ENCODE results near the gene CDCA5.
"Not testable (repeated sequence)": the region's sequence is repeated elsewhere in the genome, so short reads cannot be mapped to it uniquely, and the experiment has no call there.

The CDCA5 gene

GRCh38 chr11:65126624-65127274 is 42.9 kb upstream of the CDCA5 start:
- TF ChIP-seq JUND (IDR thresholded peaks at IDR 0.05; ENCODE audit: low read depth) = no peak
- in situ Hi-C loops (cut with HindIII; ENCODE audit: low pct_unique_long_range_greater_than_20kb, low sequenced_read_pairs) = no loop called here
- DNase-seq (ENCODE audit: low read depth in 1 of 2, low spot score in 1 of 2) = no peak

- in situ Hi-C loops (cut with HindIII; ENCODE audit: low pct_unique_long_range_greater_than_20kb, low sequenced_read_pairs) = no loop called here
- no peak for TF ChIP-seq JUND (IDR thresholded peaks at IDR 0.05; ENCODE audit: low read depth)
These were observed 41.6 kb upstream of the CDCA5 start for GRCh38 chr11:65125197-65126056.

GRCh38 chr11:65124480-65125196 is 40.8 kb upstream of the CDCA5 start:
- in situ Hi-C loops (cut with HindIII; ENCODE audit: low pct_unique_long_range_greater_than_20kb, low sequenced_read_pairs) = no loop called here
- peak in 1 of 2 experiments; percentile 52 for DNase-seq (ENCODE audit: low read depth in 1 of 2, low spot score in 1 of 2)
- no peak for TF ChIP-seq JUND (IDR thresholded peaks at IDR 0.05; ENCODE audit: low read depth)

More at GRCh38 chr11:65125197-65126056, 41.6 kb upstream of the CDCA5 start:
- DNase-seq (ENCODE audit: low read depth in 1 of 2, low spot score in 1 of 2) = no peak

- in situ Hi-C loops (cut with HindIII; ENCODE audit: low pct_unique_long_range_greater_than_20kb, low sequenced_read_pairs) = no loop called here
- TF ChIP-seq JUND (IDR thresholded peaks at IDR 0.05; ENCODE audit: low read depth) = no peak
- DNase-seq (ENCODE audit: low read depth in 1 of 2, low spot score in 1 of 2) = peak; percentile 89 to 99
These were observed 38.2 kb upstream of the CDCA5 start, which contains the start of the genes FAU and MRPL49 for GRCh38 chr11:65121865-65122696. FAU (minus strand) TSS chr11:65122134; CDS start chr11:65121813, 321 bp downstream. MRPL49 (plus strand) TSS chr11:65122321; CDS start chr11:65122347, 26 bp downstream.

DNA sequence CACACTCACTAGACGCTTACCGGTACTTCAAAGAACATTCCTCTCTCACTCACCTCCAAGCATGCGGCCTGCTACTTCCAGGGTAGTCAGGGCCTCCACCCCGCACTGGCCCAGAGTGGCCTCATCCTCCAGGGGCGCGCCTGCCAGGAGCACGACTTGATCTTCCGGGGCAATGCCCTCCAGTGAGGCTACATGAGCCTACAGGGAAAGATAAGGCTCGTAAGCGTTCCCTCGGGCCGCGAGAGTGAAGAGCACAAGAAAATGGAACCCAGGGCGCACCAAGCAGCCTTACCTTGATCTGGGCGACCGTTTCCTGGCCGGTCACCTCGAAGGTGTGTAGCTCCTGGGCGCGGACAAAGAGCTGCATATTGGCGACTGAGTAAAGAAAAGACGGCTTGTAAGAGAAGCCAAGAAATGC is 37.6 kb upstream of the CDCA5 start:
- in situ Hi-C loops (cut with HindIII; ENCODE audit: low pct_unique_long_range_greater_than_20kb, low sequenced_read_pairs) = no loop called here
- no peak for TF ChIP-seq JUND (IDR thresholded peaks at IDR 0.05; ENCODE audit: low read depth)
- DNase-seq (ENCODE audit: low read depth in 1 of 2, low spot score in 1 of 2) = no peak

- DNase-seq (ENCODE audit: low read depth in 1 of 2, low spot score in 1 of 2) = no peak
- in situ Hi-C loops (cut with HindIII; ENCODE audit: low pct_unique_long_range_greater_than_20kb, low sequenced_read_pairs) = no loop called here
- TF ChIP-seq JUND (IDR thresholded peaks at IDR 0.05; ENCODE audit: low read depth) = no peak
These were observed 37.0 kb upstream of the CDCA5 start for GRCh38 chr11:65120831-65121230.

DNA sequence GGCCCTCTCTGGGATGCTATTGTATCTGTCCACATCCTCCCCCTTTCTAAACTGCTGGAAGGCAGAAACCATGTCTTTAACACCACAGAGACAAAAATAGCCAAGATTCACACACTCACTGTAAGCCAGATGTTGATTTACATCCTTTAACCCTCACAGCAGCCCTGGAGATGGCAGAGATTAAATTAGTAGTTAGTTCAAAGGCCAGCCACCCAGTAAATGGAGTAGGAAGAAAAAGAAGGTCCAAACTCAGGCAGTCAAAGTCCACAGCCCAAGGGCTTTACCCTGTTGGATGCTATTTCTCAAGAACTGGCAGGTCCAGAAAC is 35.8 kb upstream of the CDCA5 start:
- no peak for DNase-seq (ENCODE audit: low read depth in 1 of 2, low spot score in 1 of 2)
- in situ Hi-C loops (cut with HindIII; ENCODE audit: low pct_unique_long_range_greater_than_20kb, low sequenced_read_pairs) = no loop called here
- TF ChIP-seq JUND (IDR thresholded peaks at IDR 0.05; ENCODE audit: low read depth) = no peak

DNA sequence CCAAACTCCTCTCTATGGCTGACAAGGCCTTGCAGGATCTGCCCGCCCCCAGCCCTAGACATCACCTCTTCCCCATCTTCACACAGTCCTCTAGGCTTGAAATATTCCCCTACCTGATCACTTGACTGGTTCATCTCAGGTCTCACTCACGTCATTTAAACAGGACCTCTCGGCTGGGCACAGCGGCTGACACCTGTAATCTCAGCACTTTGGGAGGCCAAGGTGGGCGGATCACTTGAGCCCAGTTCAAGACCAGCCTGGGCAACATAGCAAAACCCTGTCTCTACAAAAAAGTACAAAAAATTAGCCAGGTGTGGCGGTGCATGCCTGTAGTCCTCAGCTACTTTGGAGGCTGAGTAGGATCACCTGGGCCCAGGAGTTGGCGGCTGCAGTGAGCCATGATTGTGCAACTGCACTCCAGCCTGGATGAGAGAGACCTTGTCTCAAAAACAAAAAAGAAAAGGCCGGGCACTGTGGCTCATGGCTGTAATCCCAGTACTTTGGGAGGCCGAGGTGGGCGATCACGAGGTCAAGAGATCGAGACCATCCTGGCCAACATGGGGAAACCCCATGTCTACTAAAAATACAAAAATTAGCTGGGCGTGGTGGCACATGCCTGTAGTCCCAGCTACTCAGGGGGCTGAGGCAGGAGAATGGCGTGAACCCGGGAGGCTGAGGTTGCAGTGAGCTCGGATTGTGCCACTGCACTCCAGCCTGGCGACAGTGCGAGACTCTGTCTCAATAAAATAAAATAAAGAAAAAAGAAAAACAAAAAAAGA is 35.2 kb upstream of the CDCA5 start:
- in situ Hi-C loops (cut with HindIII; ENCODE audit: low pct_unique_long_range_greater_than_20kb, low sequenced_read_pairs) = not testable (repeated sequence)

DNA sequence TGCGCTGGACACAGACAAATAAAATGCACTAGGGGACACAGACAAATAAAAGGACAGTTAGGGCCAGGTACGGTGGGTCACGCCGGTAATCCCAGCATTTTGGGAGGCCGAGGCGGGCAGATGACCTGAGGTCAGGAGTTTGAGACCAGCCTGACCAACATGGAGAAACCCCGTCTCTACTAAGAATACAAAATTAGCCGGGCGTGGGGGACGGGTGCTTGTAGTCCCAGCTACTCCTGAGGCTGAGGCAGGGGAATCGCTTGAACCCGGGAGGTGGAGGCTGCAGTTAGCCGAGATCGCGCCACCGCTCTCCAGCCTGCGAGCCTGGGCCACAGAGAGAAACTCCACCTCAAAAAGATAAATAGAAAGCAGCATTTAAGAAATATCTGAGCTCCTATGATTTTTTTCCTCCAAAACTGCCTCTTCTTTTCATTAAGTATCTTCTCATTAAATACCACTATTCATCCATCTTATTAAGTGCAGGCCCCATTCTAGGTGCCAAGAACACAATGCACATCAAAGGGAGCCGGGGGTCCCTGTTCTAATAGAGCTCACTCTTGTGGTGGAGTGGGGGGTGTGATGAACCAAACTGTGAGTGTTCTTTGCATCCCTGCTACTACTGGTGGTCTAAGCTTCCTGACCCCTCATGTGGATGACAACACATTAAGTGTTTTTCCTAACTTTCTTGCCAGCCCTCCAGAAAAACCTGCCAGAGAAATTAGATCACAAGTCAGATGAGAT is 34.4 kb upstream of the CDCA5 start:
- no peak for TF ChIP-seq JUND (IDR thresholded peaks at IDR 0.05; ENCODE audit: low read depth)
- no peak for DNase-seq (ENCODE audit: low read depth in 1 of 2, low spot score in 1 of 2)
- in situ Hi-C loops (cut with HindIII; ENCODE audit: low pct_unique_long_range_greater_than_20kb, low sequenced_read_pairs) = no loop called here

More for the DNA sequence above, 35.2 kb upstream of the CDCA5 start:
- DNase-seq (ENCODE audit: low read depth in 1 of 2, low spot score in 1 of 2) = not testable (repeated sequence)

GRCh38 chr11:65117206-65118096 is 33.6 kb upstream of the CDCA5 start, which contains the start of gene ZNHIT2:
ZNHIT2 (minus strand) TSS chr11:65117701; CDS start chr11:65117653, 48 bp downstream.
- TF ChIP-seq JUND (IDR thresholded peaks at IDR 0.05; ENCODE audit: low read depth) = peak; percentile 67; the same call in 1 of the 2 replicates
- DNase-seq (ENCODE audit: low read depth in 1 of 2, low spot score in 1 of 2) = peak; percentile 89 to 100
- in situ Hi-C loops (cut with HindIII; ENCODE audit: low pct_unique_long_range_greater_than_20kb, low sequenced_read_pairs) = no loop called here
